Kidney (tissue), 14 donors: ENCODE data around the gene SFXN5. TPM values are rescaled to one million over a fixed set of nuclear protein-coding genes. Genes with fewer than 3 reads are reported as not detected.
A peak's percentile ranks its signal among the peaks of the same experiment; 100 is the strongest.

Experiments used
- DNase-seq, 5 donors: peaks; one replicate each; pipeline ENCODE4 v3.0.0-alpha.2; 2013 to 2020
- FAIRE-seq: peaks from 2 replicates; lab custom pipeline; 2012; peaks lifted over from hg19 to GRCh38; lab: Jason Lieb, UNC
- H3K27ac ChIP-seq, 2 donors: one replicate each; pipeline ENCODE4 v1.7.0; 2013; ENCODE audit warnings: low read depth in 2 of 2, low read length in 2 of 2, inconsistent platforms in 1 of 2
- H3K27me3 ChIP-seq: one replicate; pipeline ENCODE4 v1.7.1; 2013; ENCODE audit warnings: low read length, inconsistent platforms; ENCODE audit not compliant: control insufficient read depth, insufficient read depth
- H3K36me3 ChIP-seq, 3 donors: one replicate each; pipeline versions ENCODE4 v1.7.0 to v1.7.1; 2013; ENCODE audit warnings: low read length in 3 of 3, control low read depth in 1 of 3, inconsistent platforms in 1 of 3; ENCODE audit not compliant: insufficient read depth in 3 of 3, control insufficient read depth in 2 of 3
- H3K4me1 ChIP-seq, 3 donors: one replicate each; pipeline versions ENCODE4 v1.7.0 to v1.7.1; 2013; ENCODE audit warnings: low read length in 3 of 3, inconsistent platforms in 1 of 3, low read depth in 1 of 3; ENCODE audit not compliant: control insufficient read depth in 2 of 3, insufficient read depth in 2 of 3
- H3K4me3 ChIP-seq, 3 donors: one replicate each; pipeline versions ENCODE4 v1.7.0 to v1.8.1; 2013; ENCODE audit warnings: low read length in 3 of 3, control low read depth in 1 of 3, inconsistent platforms in 1 of 3
- H3K9ac ChIP-seq, 3 donors: one replicate each; pipeline versions ENCODE4 v1.7.0 to v1.7.1; 2013; ENCODE audit warnings: low read length in 3 of 3, control low read depth in 1 of 3, inconsistent platforms in 1 of 3
- H3K9me3 ChIP-seq, 3 donors: one replicate each; pipeline versions ENCODE4 v1.7.0 to v1.7.1; 2013; ENCODE audit warnings: low read length in 3 of 3, control low read depth in 1 of 3, inconsistent platforms in 1 of 3; ENCODE audit not compliant: control insufficient read depth in 2 of 3, insufficient read depth in 1 of 3
- CTCF ChIP-seq: IDR thresholded peaks from 3 replicates; pipeline ENCODE4 v1.5.1; 2012; ENCODE audit warnings: mild to moderate bottlenecking, moderate library complexity, borderline replicate concordance; ENCODE audit not compliant: insufficient read depth; ENCODE audit errors: extremely low read depth
- intact Hi-C: fragments of 100-400 bp; cut with DNase I; formaldehyde crosslinking; loops from one replicate; pipeline ENCODE4 v1.11.1; 2022
- polyA plus RNA-seq: library from polyadenylated mRNA; stranded (reverse); fragments of 350-450 nt; fragmentation: Illumina TruSeq; extraction: RNeasy Lipid Tissue Mini Kit (QIAGEN cat#74804); gene quantifications from one replicate; pipeline ENCODE4 v1.2.3, GENCODE V29; 2014; ENCODE audit warnings: low read depth, low replicate concordance; ENCODE audit not compliant: insufficient read depth
- total RNA-seq: library from RNA; stranded (reverse); fragmentation: NEBNext Ultra II Directional; extraction: Animal tissue kit (Norgen Biotek cat#: 25700); gene quantifications from one replicate; pipeline ENCODE4 v1.2.1, GENCODE V29; 2021
- donor health status: control.
- donor health status: control.
- donor health status: control.
- donor health status: control.
- donor health status: control.
- donor health status: DM: yes; HTN: yes; CAD: no.
- donor health status: Normal renal cell carcinoma (clear cell type).

Gene SFXN5
- total and polyA plus RNA-seq, 2 donors from 2014 or later: 21.4 to 35.9 TPM

GRCh38 chr2:73018188-73018825 lies 53.2 kb downstream of the SFXN5 start:
- no peak for TF ChIP-seq CTCF
- peaks cover 0 to 4% (median 4%) of the 10 kb centered on the region in 3 donors for H3K36me3 ChIP-seq
- intact Hi-C loops: no loop called here
- no peaks in the 10 kb centered on the region for H3K9me3 ChIP-seq
- H3K27ac ChIP-seq: no peak overlapping the region
- DNase-seq (no peak), FAIRE-seq (no peak)
- peaks cover 0 to 10% (median 0%) of the 10 kb centered on the region in 3 donors for H3K4me1 ChIP-seq
- H3K9ac ChIP-seq: no peak overlapping the region
- no peaks in the 10 kb centered on the region for H3K27me3 ChIP-seq
- H3K4me3 ChIP-seq: no peak overlapping the region

GRCh38 chr2:73013936-73014335 lies 57.6 kb downstream of the SFXN5 start:
- TF ChIP-seq CTCF: no peak
- no peaks in the 10 kb centered on the region for H3K9me3 ChIP-seq
- no peak for FAIRE-seq
- intact Hi-C loops: no loop called here
- no peak overlapping the region for H3K4me3 ChIP-seq
- no peaks in the 10 kb centered on the region for H3K4me1 ChIP-seq
- DNase-seq: no peak
- no peaks in the 10 kb centered on the region for H3K27me3 ChIP-seq
- no peak overlapping the region for H3K27ac ChIP-seq
- no peak overlapping the region for H3K9ac ChIP-seq
- H3K36me3 ChIP-seq: no peaks in the 10 kb centered on the region

- no peaks in the 10 kb centered on the region for H3K27me3 ChIP-seq
- intact Hi-C loops: no loop called here
- no peak overlapping the region for H3K27ac ChIP-seq
- no peak overlapping the region for H3K4me3 ChIP-seq
- no peaks in the 10 kb centered on the region for H3K9me3 ChIP-seq
- no peak for TF ChIP-seq CTCF
- H3K36me3 ChIP-seq: no peaks in the 10 kb centered on the region
- peaks cover 0 to 7% (median 3%) of the 10 kb centered on the region in 3 donors for H3K4me1 ChIP-seq
- DNase-seq (peak in 1 of 5 donors; percentile 4), FAIRE-seq (no peak)
- H3K9ac ChIP-seq: no peak overlapping the region
These were observed 62.2 kb downstream of the SFXN5 start for GRCh38 chr2:73009177-73009839.
